ENCODE data around the gene P2RX6.

- TF ChIP-seq CTCF (IDR thresholded peaks at IDR 0.05): no peak
- no peak for TF ChIP-seq ZFX (IDR thresholded peaks at IDR 0.05; ENCODE audit: borderline replicate concordance)
Measured at GRCh38 chr22:21003782-21004181, 11.2 kb upstream of the P2RX6 start.
